Lung (tissue), 12 donors: Measurements from ENCODE around the gene FRAT1. TPM values are rescaled to one million over a fixed set of nuclear protein-coding genes. Genes with fewer than 3 reads are reported as not detected.
A peak's percentile ranks its signal among the peaks of the same experiment; 100 is the strongest.

Experiments
- ATAC-seq: fragments of 200-7000 bp; cut with Tn5 transposase; one replicate; pipeline ENCODE4 v1.9.1; 2020; ENCODE audit warnings: moderate number of reproducible peaks; ENCODE audit not compliant: insufficient read depth, low FRiP score
- DNase-seq, 3 donors: peaks; one replicate each; pipeline ENCODE4 v3.0.0-alpha.2; 2013 to 2017
- H3K27ac ChIP-seq, 2 donors: one replicate each; pipeline ENCODE4 v1.5.1; 2013; ENCODE audit warnings: mild to moderate bottlenecking in 2 of 2, moderate library complexity in 2 of 2, control low read depth in 1 of 2, inconsistent platforms in 1 of 2, low read depth in 1 of 2, low read length in 1 of 2
- H3K27me3 ChIP-seq, 3 donors: one replicate each; pipeline ENCODE4 v1.5.1; 2013; ENCODE audit warnings: low read length in 2 of 3; ENCODE audit not compliant: control insufficient read depth in 3 of 3, insufficient read depth in 3 of 3
- H3K36me3 ChIP-seq, 4 donors: one replicate each; pipeline ENCODE4 v1.5.1; 2013; ENCODE audit warnings: low read length in 4 of 4, mild to moderate bottlenecking in 1 of 4, moderate library complexity in 1 of 4; ENCODE audit not compliant: control insufficient read depth in 4 of 4, insufficient read depth in 4 of 4
- H3K4me1 ChIP-seq, 5 donors: one replicate each; pipeline ENCODE4 v1.5.1; 2013; ENCODE audit warnings: low read length in 5 of 5, mild to moderate bottlenecking in 2 of 5, moderate library complexity in 1 of 5; ENCODE audit not compliant: control insufficient read depth in 5 of 5, insufficient read depth in 5 of 5
- H3K4me3 ChIP-seq: one replicate; pipeline ENCODE4 v1.5.1; 2013; ENCODE audit warnings: mild to moderate bottlenecking, control low read depth, moderate library complexity
- H3K9ac ChIP-seq, 2 donors: one replicate each; pipeline ENCODE4 v1.5.1; 2013; ENCODE audit warnings: low read length in 2 of 2, control low read depth in 1 of 2; ENCODE audit not compliant: insufficient read depth in 1 of 2
- H3K9me3 ChIP-seq, 4 donors: one replicate each; pipeline ENCODE4 v1.5.1; 2013; ENCODE audit warnings: low read length in 3 of 4, mild to moderate bottlenecking in 1 of 4, moderate library complexity in 1 of 4; ENCODE audit not compliant: control insufficient read depth in 4 of 4, insufficient read depth in 3 of 4
- WGBS, 2 donors: extraction: QIAGEN DNeasy Blood & Tissue Kit; methylation state at CpG; one replicate each; pipeline ENCODE4 v1.1.7; 2013; 5-methylcytosine and 5-hydroxymethylcytosine counted together
- polyA plus RNA-seq, 2 donors: library from polyadenylated mRNA; stranded (reverse); fragments of 200-250 nt; gene quantifications; one replicate each; pipeline ENCODE4 v1.2.1, GENCODE V29; 2013
- total RNA-seq, 2 donors: library from RNA; depleted of rRNA in 1 of 2; stranded (reverse); fragments of >200 nt in 1 of 2; gene quantifications; one replicate each; pipeline ENCODE4 v1.2.1, GENCODE V29; 2014 to 2021
- TF ChIP-seq, protein P1 (sequence below): IDR thresholded peaks from 2 replicates; pipeline ENCODE4 v1.5.1; 2012; ENCODE audit warnings: mild to moderate bottlenecking; ENCODE audit errors: control extremely low read depth, extremely low read depth
- donor health status: control.
- donor health status: control.
- donor health status: Bipolar disorder and iron deficiency.
- donor health status: healthy.
- donor health status: DM: yes; HTN: yes; CAD: no.

FRAT1 gene
- total and polyA plus RNA-seq, 4 donors, result 2.3 to 14.3 (median 7.5) TPM

GRCh38 chr10:97349752-97350513, 30.9 kb downstream of the FRAT1 start:
- Histone ChIP-seq H3K9me3 (no peaks in the 10 kb centered on the region), H3K4me1 (no peaks in the 10 kb centered on the region), H3K27ac (no peak overlapping the region), H3K9ac (no peak overlapping the region), H3K27me3 (no peaks in the 10 kb centered on the region), H3K4me3 (no peak overlapping the region), H3K36me3 (peaks cover 0 to 9% (median 2%) of the 10 kb centered on the region in 4 donors)
- TF ChIP-seq, protein P1, sequence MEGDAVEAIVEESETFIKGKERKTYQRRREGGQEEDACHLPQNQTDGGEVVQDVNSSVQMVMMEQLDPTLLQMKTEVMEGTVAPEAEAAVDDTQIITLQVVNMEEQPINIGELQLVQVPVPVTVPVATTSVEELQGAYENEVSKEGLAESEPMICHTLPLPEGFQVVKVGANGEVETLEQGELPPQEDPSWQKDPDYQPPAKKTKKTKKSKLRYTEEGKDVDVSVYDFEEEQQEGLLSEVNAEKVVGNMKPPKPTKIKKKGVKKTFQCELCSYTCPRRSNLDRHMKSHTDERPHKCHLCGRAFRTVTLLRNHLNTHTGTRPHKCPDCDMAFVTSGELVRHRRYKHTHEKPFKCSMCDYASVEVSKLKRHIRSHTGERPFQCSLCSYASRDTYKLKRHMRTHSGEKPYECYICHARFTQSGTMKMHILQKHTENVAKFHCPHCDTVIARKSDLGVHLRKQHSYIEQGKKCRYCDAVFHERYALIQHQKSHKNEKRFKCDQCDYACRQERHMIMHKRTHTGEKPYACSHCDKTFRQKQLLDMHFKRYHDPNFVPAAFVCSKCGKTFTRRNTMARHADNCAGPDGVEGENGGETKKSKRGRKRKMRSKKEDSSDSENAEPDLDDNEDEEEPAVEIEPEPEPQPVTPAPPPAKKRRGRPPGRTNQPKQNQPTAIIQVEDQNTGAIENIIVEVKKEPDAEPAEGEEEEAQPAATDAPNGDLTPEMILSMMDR, result no peak
- ATAC-seq (no peak), DNase-seq (no peak)
- 84 to 91% methylated on average over 12 of the region's 12 CpGs for WGBS, 2 donors

DNA sequence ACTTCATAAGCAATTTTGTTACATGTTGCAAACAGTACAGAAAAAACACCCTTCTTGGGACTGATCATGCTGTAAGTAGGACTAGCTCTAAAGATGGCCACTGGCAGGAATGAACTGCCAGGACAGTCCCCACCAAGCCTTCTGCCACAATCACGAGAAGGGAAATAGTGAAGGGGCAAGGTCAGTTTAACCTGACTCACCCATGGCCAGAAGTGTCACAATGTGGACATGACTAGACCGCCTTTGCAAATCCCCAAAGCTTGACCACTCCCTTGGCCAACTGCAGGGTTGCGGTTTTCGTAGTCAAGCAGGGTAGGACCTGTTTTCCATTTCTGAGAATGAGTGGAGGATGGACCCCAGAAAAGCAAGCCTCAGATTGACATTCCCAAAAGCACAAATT, 34.9 kb downstream of the FRAT1 start:
- DNase-seq, result no peak
- Histone ChIP-seq H3K9ac (no peak overlapping the region), H3K27ac (no peak overlapping the region), H3K9me3 (no peaks in the 10 kb centered on the region), H3K27me3 (no peaks in the 10 kb centered on the region), H3K4me3 (no peak overlapping the region), H3K36me3 (peaks cover 0 to 19% (median 8%) of the 10 kb centered on the region in 4 donors), H3K4me1 (peaks cover 0 to 8% (median 0%) of the 10 kb centered on the region in 5 donors)
- TF ChIP-seq, protein P1, result no peak
- peak; percentile 66 for ATAC-seq
- 33 to 74% methylated on average over 4 of the region's 4 CpGs for WGBS, 2 donors

DNA sequence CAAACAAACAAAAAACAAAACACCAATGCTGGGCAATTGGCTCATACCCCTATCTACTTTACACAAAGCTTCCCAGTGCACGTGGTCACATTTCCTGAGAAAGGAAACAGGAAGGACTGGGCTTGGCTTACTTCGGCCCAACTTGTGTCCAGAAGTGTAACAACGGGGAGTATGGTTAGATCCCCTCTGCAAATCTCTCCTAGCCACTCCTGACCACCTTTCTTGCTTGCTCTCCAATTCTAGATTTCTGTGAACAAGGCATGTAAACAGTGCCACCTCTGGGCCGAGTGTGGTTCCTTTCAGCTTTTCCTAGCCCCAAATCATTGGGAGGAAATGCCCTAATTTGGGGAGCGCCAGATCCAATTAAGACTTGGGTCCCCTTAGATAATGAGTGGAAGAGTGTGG, 36.5 kb downstream of the FRAT1 start:
- Histone ChIP-seq H3K27ac (peak overlapping the region in 1 of 2 donors; percentile 15), H3K9me3 (no peaks in the 10 kb centered on the region), H3K27me3 (no peaks in the 10 kb centered on the region), H3K36me3 (peaks cover 0 to 24% (median 16%) of the 10 kb centered on the region in 4 donors), H3K4me1 (peaks cover 0 to 8% (median 0%) of the 10 kb centered on the region in 5 donors), H3K4me3 (no peak overlapping the region), H3K9ac (no peak overlapping the region)
- ATAC-seq (peak; percentile 10), DNase-seq (peak in 2 of 3 donors; percentile 24 to 34)
- TF ChIP-seq, protein P1, result no peak
- 13 to 40% methylated on average over 5 of the region's 5 CpGs for WGBS, 2 donors
